Hepatocyte (in vitro differentiated cells): ENCODE results near the gene DOCK2. TPM values are rescaled to one million over a fixed set of nuclear protein-coding genes. Genes with fewer than 3 reads are reported as not detected.

Experiments
- DNase-seq: peaks from one replicate; pipeline ENCODE4 v3.0.0-alpha.2; 2016; ENCODE audit warnings: low spot score
- H2AFZ ChIP-seq: fragments of 200-600 bp; sonication (generic); 2 replicates; pipeline ENCODE4 v1.6.0; 2016; ENCODE audit warnings: antibody characterized with exemption, mild to moderate bottlenecking
- H3K27ac ChIP-seq: fragments of 200-600 bp; sonication (generic); 2 replicates; pipeline ENCODE4 v1.5.1; 2016; ENCODE audit warnings: mild to moderate bottlenecking
- H3K27me3 ChIP-seq: fragments of 200-600 bp; sonication (generic); 2 replicates; pipeline ENCODE4 v1.6.1; 2016
- H3K36me3 ChIP-seq: fragments of 200-600 bp; sonication (generic); replicated peaks from 2 replicates; pipeline ENCODE4 v1.5.1; 2016; ENCODE audit warnings: low read depth; ENCODE audit not compliant: insufficient read depth
- H3K4me1 ChIP-seq: fragments of 200-600 bp; sonication (generic); 2 replicates; pipeline ENCODE4 v1.5.1; 2016; ENCODE audit warnings: mild to moderate bottlenecking, moderate library complexity; ENCODE audit not compliant: insufficient read depth
- H3K4me2 ChIP-seq: fragments of 200-600 bp; sonication (generic); 2 replicates; pipeline ENCODE4 v1.6.0; 2016
- H3K4me3 ChIP-seq: fragments of 200-600 bp; sonication (generic); 2 replicates; pipeline ENCODE4 v1.5.1; 2016; ENCODE audit warnings: mild to moderate bottlenecking
- H3K79me2 ChIP-seq: fragments of 200-600 bp; sonication (generic); 2 replicates; pipeline ENCODE4 v1.6.0; 2017; ENCODE audit warnings: mild to moderate bottlenecking
- H3K9me2 ChIP-seq: fragments of 200-600 bp; sonication (generic); replicated peaks from 2 replicates; pipeline ENCODE4 v1.6.0; 2017; ENCODE audit warnings: mild to moderate bottlenecking; ENCODE audit not compliant: insufficient read depth
- H3K9me3 ChIP-seq: fragments of 200-600 bp; sonication (generic); 2 replicates; pipeline ENCODE4 v1.5.1; 2016; ENCODE audit warnings: low read depth, mild to moderate bottlenecking
- H4K20me1 ChIP-seq: fragments of 200-600 bp; sonication (generic); 2 replicates; pipeline ENCODE4 v1.6.0; 2016; ENCODE audit warnings: mild to moderate bottlenecking; ENCODE audit not compliant: insufficient read depth, poor library complexity, severe bottlenecking
- EZH2 ChIP-seq: fragments of 200-600 bp; sonication (generic); IDR thresholded peaks from 2 replicates; pipeline ENCODE4 v1.6.1; 2016; ENCODE audit warnings: antibody characterized with exemption, mild to moderate bottlenecking, borderline replicate concordance
- EZH2phosphoT487 ChIP-seq: fragments of 200-600 bp; sonication (generic); IDR thresholded peaks from one replicate; pipeline ENCODE4 v1.6.1; 2018; ENCODE audit warnings: antibody characterized with exemption, mild to moderate bottlenecking, low read depth, moderate library complexity; ENCODE audit not compliant: unreplicated experiment, severe bottlenecking
- WGBS: methylation state at CpG from one replicate; pipeline ENCODE4 v1.1.6; 2016; ENCODE audit warnings: low lambda C conversion rate; ENCODE audit errors: missing lambda C conversion rate; 5-methylcytosine and 5-hydroxymethylcytosine counted together
- polyA plus RNA-seq: library from polyadenylated mRNA; unstranded; fragments of >200 nt; fragmentation: Nextera tagmentation; extraction: Ambion mirVana; gene quantifications from 2 replicates; pipeline ENCODE4 v1.2.1, GENCODE V29; 2016
- total RNA-seq: library from RNA; depleted of rRNA; stranded (reverse); fragments of >200 nt; gene quantifications from 2 replicates; pipeline ENCODE4 v1.2.3, GENCODE V29; 2014
- TF ChIP-seq, protein P1 (sequence below): fragments of 200-600 bp; sonication (generic); IDR thresholded peaks from 2 replicates; pipeline ENCODE4 v1.5.1; 2016; ENCODE audit warnings: antibody characterized with exemption, mild to moderate bottlenecking; ENCODE audit not compliant: poor library complexity

The DOCK2 gene
- total and polyA plus RNA-seq, 2 experiments from 2014 or later = 0.60 TPM; not detected in 1

DNA sequence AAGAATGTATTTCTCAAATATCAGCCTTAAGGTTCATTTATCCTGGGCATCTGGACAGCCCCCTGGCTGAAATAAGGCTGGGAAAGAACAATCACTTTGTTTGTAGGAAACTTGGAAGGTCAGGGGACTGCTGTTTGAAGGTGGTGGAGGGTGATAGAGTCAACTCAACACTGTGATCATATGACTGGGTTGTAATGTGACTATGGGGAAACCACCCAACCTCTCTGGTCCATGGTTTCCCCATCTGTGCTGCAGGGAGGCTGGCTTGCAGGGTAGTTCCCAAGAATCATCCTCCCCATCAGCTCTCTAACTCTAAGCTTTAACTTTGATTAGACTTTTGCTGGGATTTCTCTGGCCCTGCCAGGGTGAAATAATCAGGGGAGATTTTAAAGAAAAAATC is 333.3 kb downstream of the DOCK2 start:
- Histone ChIP-seq H3K9me3 (no peaks in the 10 kb centered on the region), H3K4me2 (no peak overlapping the region), H3K27me3 (no peaks in the 10 kb centered on the region), H3K4me1 (no peaks in the 10 kb centered on the region), H3K27ac (no peak overlapping the region), H4K20me1 (no peaks in the 10 kb centered on the region), H2AFZ (no peak overlapping the region), H3K4me3 (no peak overlapping the region), H3K9me2 (no peaks in the 10 kb centered on the region), H3K79me2 (no peaks in the 10 kb centered on the region), H3K36me3 (no peaks in the 10 kb centered on the region)
- DNase-seq = no peak
- TF ChIP-seq EZH2phosphoT487 = no peak
- TF ChIP-seq EZH2 = no peak
- TF ChIP-seq, protein P1, sequence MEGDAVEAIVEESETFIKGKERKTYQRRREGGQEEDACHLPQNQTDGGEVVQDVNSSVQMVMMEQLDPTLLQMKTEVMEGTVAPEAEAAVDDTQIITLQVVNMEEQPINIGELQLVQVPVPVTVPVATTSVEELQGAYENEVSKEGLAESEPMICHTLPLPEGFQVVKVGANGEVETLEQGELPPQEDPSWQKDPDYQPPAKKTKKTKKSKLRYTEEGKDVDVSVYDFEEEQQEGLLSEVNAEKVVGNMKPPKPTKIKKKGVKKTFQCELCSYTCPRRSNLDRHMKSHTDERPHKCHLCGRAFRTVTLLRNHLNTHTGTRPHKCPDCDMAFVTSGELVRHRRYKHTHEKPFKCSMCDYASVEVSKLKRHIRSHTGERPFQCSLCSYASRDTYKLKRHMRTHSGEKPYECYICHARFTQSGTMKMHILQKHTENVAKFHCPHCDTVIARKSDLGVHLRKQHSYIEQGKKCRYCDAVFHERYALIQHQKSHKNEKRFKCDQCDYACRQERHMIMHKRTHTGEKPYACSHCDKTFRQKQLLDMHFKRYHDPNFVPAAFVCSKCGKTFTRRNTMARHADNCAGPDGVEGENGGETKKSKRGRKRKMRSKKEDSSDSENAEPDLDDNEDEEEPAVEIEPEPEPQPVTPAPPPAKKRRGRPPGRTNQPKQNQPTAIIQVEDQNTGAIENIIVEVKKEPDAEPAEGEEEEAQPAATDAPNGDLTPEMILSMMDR = no peak

GRCh38 chr5:169970911-169971765 is 334.1 kb downstream of the DOCK2 start:
- no peak overlapping the region for H3K27ac ChIP-seq

GRCh38 chr5:169971780-169972179 is 334.7 kb downstream of the DOCK2 start:
- no peak for DNase-seq
- TF ChIP-seq EZH2phosphoT487 = no peak
- TF ChIP-seq, protein P1 = no peak
- no peak for TF ChIP-seq EZH2
- Histone ChIP-seq H3K4me3 (no peak overlapping the region), H3K27me3 (no peaks in the 10 kb centered on the region), H3K9me3 (no peaks in the 10 kb centered on the region), H3K4me1 (no peaks in the 10 kb centered on the region), H3K9me2 (no peaks in the 10 kb centered on the region), H4K20me1 (no peaks in the 10 kb centered on the region), H3K4me2 (no peak overlapping the region), H3K27ac (no peak overlapping the region), H3K36me3 (no peaks in the 10 kb centered on the region), H2AFZ (no peak overlapping the region), H3K79me2 (no peaks in the 10 kb centered on the region)
- 100% methylated on average over 1 of the region's 1 CpG for WGBS

More at GRCh38 chr5:169970911-169971765, 334.1 kb downstream of the DOCK2 start:
- TF ChIP-seq, protein P1 = no peak
- TF ChIP-seq EZH2 (no peak), EZH2phosphoT487 (no peak)
- H3K9me3 ChIP-seq = no peaks in the 10 kb centered on the region
- H3K27me3 ChIP-seq = no peaks in the 10 kb centered on the region
- H3K9me2 ChIP-seq = no peaks in the 10 kb centered on the region
- H3K4me1 ChIP-seq = no peaks in the 10 kb centered on the region
- H3K4me3 ChIP-seq = no peak overlapping the region
- H3K79me2 ChIP-seq = no peaks in the 10 kb centered on the region
- 59% methylated on average over 8 of the region's 8 CpGs for WGBS
- H3K36me3 ChIP-seq = no peaks in the 10 kb centered on the region
- H2AFZ ChIP-seq = no peak overlapping the region
- no peak for DNase-seq
- H4K20me1 ChIP-seq = no peaks in the 10 kb centered on the region
- H3K4me2 ChIP-seq = no peak overlapping the region
